ENCODE results near the gene ARHGAP26. TPM values are rescaled to one million over a fixed set of nuclear protein-coding genes. Genes with fewer than 3 reads are reported as not detected.

The ARHGAP26 gene
- total and polyA plus RNA-seq, 2 of the 4 experiments (the other 2 are of a cell fraction), result 0.54 to 0.56 TPM

DNA sequence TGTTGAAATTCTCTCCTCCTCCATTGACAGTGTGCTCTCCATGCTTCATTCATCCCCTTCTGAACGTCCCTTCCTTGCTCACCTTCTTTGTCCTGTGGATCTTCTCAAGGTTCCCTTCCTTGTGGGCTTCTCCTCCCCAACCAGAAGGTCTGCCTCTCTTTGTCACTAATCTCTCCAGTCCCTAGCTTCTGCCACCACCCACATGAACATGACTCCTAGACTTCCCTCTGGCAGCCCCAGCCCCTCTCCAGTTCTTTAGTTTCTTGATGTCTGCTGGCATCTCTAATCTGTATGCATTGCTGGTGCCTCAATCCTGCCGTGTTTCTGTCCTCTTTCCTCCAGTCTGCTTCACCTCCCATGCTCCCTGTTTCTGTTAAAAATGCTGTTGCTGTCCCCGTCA lies 79.3 kb downstream of the ARHGAP26 start:
- in situ Hi-C loops (cut with MboI; ENCODE audit: low sequenced_read_pairs), result no loop called here
- H2BK15ac ChIP-seq (ENCODE audit: low read depth, low read length), result no peak overlapping the region
- H3K23ac ChIP-seq (ENCODE audit: low read depth, low read length), result no peak overlapping the region
- ChIA-PET CTCF (no interaction called here), POLR2A (ENCODE audit: unreplicated experiment) (no interaction called here)
- no peak overlapping the region for H2AK5ac ChIP-seq (ENCODE audit: low read depth, low read length)
- no peak overlapping the region for H2BK5ac ChIP-seq (ENCODE audit: low read depth, low read length, poor library complexity, severe bottlenecking)
- DNase-seq, result no peak
- no peak for TF ChIP-seq BHLHE40 (IDR thresholded peaks at IDR 0.05; ENCODE audit: low read depth, low read length)
- no peak overlapping the region for H4K8ac ChIP-seq (ENCODE audit: low read depth in 2 of 2, low read length in 2 of 2)
- H3K9me1 ChIP-seq (ENCODE audit: insufficient read depth, low read length), result no peaks in the 10 kb centered on the region
- H3K79me1 ChIP-seq (ENCODE audit: low read depth in 1 of 2, low read length in 2 of 2), result no peaks in the 10 kb centered on the region
- no peak overlapping the region for H3K27ac ChIP-seq (ENCODE audit: insufficient read depth, low read length)
- H3K4me2 ChIP-seq (ENCODE audit: low read depth, low read length), result no peak overlapping the region
- H3K9ac ChIP-seq (ENCODE audit: low read depth, low read length), result no peak overlapping the region
- H2BK120ac ChIP-seq (ENCODE audit: low read depth, low read length), result no peak overlapping the region
- no peak overlapping the region for H3K4ac ChIP-seq (ENCODE audit: low read depth, low read length)
- H2BK20ac ChIP-seq (ENCODE audit: low read depth, low read length), result no peak overlapping the region
- no peak overlapping the region for H4K5ac ChIP-seq (ENCODE audit: low read depth, low read length)
- no peak overlapping the region for H3K4me3 ChIP-seq (ENCODE audit: insufficient read depth, low read depth, low read length)
- no peaks in the 10 kb centered on the region for H3K9me3 ChIP-seq (ENCODE audit: control insufficient read depth, insufficient read depth, low read length)
- H4K20me1 ChIP-seq (ENCODE audit: insufficient read depth, low read length), result no peaks in the 10 kb centered on the region
- WGBS, 2 experiments (ENCODE audit: extremely low coverage in 2 of 2, insufficient read length in 1 of 2), result 60% methylated on average over 3 of the region's 3 CpGs; no CpG with 5 or more reads in 1 of the 2 experiments
- no TSS peak for BruUV-seq (replicated peaks)
- H3K18ac ChIP-seq (ENCODE audit: low read depth, low read length), result no peak overlapping the region
- H3K4me1 ChIP-seq (ENCODE audit: control insufficient read depth, insufficient read depth, low read length), result 0 out of 2 replicates have a peak, but pooled peaks cover 2% of the 10 kb centered on the region
- H4K91ac ChIP-seq (ENCODE audit: insufficient read depth, low read depth, low read length), result no peak overlapping the region
- H3K27me3 ChIP-seq (ENCODE audit: control insufficient read depth, insufficient read depth, low read length), result peaks cover 5% of the 10 kb centered on the region
- ATAC-seq (ENCODE audit: low read depth), result no peak
- no peak overlapping the region for H2AK9ac ChIP-seq (replicated peaks; ENCODE audit: low read depth, low read length, poor library complexity)
- intact Hi-C loops (cut with micrococcal nuclease), result no loop called here
- no peak overlapping the region for H3K14ac ChIP-seq (replicated peaks; ENCODE audit: low read depth, low read length)
- dilution Hi-C loops (cut with HindIII; ENCODE audit: low sequenced_read_pairs, unreplicated experiment), result no loop called here
- H3K36me3 ChIP-seq (ENCODE audit: control insufficient read depth, insufficient read depth, low read length), result no peaks in the 10 kb centered on the region
- no peak overlapping the region for H2AFZ ChIP-seq (replicated peaks; ENCODE audit: low read length, poor library complexity)
- no peak overlapping the region for H3K56ac ChIP-seq (ENCODE audit: extremely low read depth, insufficient read depth, low read length)
